ENCODE data around the gene IFITM5.

Gene IFITM5

DNA sequence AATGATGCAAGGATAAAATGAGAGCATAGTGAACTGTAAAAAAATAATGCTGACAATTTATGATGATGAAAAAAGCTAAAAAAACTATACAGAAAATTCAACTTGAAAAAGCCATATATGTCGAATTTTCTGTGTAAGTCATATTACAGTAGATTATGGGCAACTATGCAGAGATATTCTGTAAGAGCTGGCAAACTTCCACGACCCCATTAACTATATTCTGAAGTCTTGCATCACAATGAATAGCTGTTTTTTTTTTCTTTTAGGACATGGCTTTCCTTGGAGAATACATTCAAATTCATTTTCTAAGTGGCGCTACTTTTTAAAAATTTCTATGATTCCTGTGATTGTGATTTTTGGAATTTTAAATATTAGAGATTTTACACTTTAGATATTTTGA lies 44.1 kb downstream of the IFITM5 start:
- H2BK5ac ChIP-seq (ENCODE audit: low read depth, low read length, poor library complexity, severe bottlenecking): no peak overlapping the region
- H3K79me1 ChIP-seq (replicated peaks; ENCODE audit: low read length, poor library complexity, severe bottlenecking): peaks cover 3% of the 10 kb centered on the region
- no peak overlapping the region for H3K23ac ChIP-seq (ENCODE audit: low read length in 2 of 2)
- H3K36me3 ChIP-seq (ENCODE audit: control insufficient read depth in 1 of 2, insufficient read depth in 2 of 2, low read depth in 1 of 2, low read length in 2 of 2): peaks cover 33 to 38% of the 10 kb centered on the region in 2 experiments
- no peaks in the 10 kb centered on the region for H3K9me3 ChIP-seq (ENCODE audit: control insufficient read depth, low read length)
- H3K27ac ChIP-seq (ENCODE audit: low read length, poor library complexity, severe bottlenecking): no peak overlapping the region
- no CpG with 5 or more reads among the region's 3 CpGs for WGBS
- no peak overlapping the region for H4K91ac ChIP-seq (ENCODE audit: low read length)
- no peak overlapping the region for H3K4me3 ChIP-seq (ENCODE audit: insufficient read depth in 1 of 2, low read depth in 1 of 2, low read length in 2 of 2)
- no peak overlapping the region for H3K14ac ChIP-seq (ENCODE audit: low read length in 2 of 2)
- H3K4me2 ChIP-seq (ENCODE audit: low read length, poor library complexity, severe bottlenecking): no peak overlapping the region
- H3K27me3 ChIP-seq (ENCODE audit: control insufficient read depth in 1 of 2, insufficient read depth in 1 of 2, low read length in 2 of 2): peaks cover 0 to 29% of the 10 kb centered on the region in 2 experiments
- no peak overlapping the region for H2AK5ac ChIP-seq (ENCODE audit: low read length, severe bottlenecking)
- H3K4ac ChIP-seq (ENCODE audit: low read depth in 1 of 2, low read length in 2 of 2): no peak overlapping the region
- H3K18ac ChIP-seq (ENCODE audit: low read depth in 1 of 2, low read length in 2 of 2): no peak overlapping the region
- H3K4me1 ChIP-seq (ENCODE audit: control insufficient read depth, insufficient read depth, low read depth, low read length): no peaks in the 10 kb centered on the region
- no peak overlapping the region for H2AFZ ChIP-seq (ENCODE audit: low read depth, low read length)
- H2BK12ac ChIP-seq (ENCODE audit: low read length in 2 of 2): no peak overlapping the region
- no peak for DNase-seq
- H4K8ac ChIP-seq (ENCODE audit: low read length): no peak overlapping the region
- no peak overlapping the region for H2BK15ac ChIP-seq (ENCODE audit: low read depth, poor library complexity, severe bottlenecking)
- no peak overlapping the region for H2BK120ac ChIP-seq (ENCODE audit: low read depth, low read length)
- no peak overlapping the region for H3K9ac ChIP-seq (ENCODE audit: low read length)

DNA sequence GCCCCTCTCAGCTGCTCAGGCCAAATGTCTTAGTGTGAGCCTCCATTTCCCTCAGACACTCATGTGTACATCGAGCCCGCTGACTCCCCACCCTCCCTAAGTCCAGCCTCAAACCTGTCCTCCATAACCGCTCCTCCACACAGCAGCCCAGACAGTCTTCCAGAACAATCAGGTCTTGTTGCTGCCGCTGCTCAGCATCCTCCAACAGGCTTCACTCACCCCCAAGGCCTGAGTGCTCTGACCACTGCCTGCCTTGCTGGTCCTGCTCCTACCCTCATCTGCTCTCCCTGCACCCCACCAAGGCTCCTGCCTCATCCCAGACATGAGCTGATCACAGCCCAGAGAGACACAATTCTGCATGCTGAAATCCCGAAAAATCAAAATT lies 45.4 kb downstream of the IFITM5 start:
- Histone ChIP-seq H3K14ac (ENCODE audit: low read length in 2 of 2) (no peak overlapping the region), H3K9me3 (ENCODE audit: control insufficient read depth, low read length) (no peaks in the 10 kb centered on the region), H3K27ac (ENCODE audit: low read length, poor library complexity, severe bottlenecking) (no peak overlapping the region), H3K4ac (ENCODE audit: low read depth in 1 of 2, low read length in 2 of 2) (no peak overlapping the region), H3K4me1 (ENCODE audit: control insufficient read depth, insufficient read depth, low read depth, low read length) (no peaks in the 10 kb centered on the region), H2BK120ac (ENCODE audit: low read depth, low read length) (no peak overlapping the region), H3K4me2 (ENCODE audit: low read length, poor library complexity, severe bottlenecking) (no peak overlapping the region), H2AK5ac (ENCODE audit: low read length, severe bottlenecking) (no peak overlapping the region), H3K9ac (ENCODE audit: low read length) (no peak overlapping the region), H3K36me3 (ENCODE audit: control insufficient read depth in 1 of 2, insufficient read depth in 2 of 2, low read depth in 1 of 2, low read length in 2 of 2) (peaks cover 40 to 49% of the 10 kb centered on the region in 2 experiments), H2BK5ac (ENCODE audit: low read depth, low read length, poor library complexity, severe bottlenecking) (no peak overlapping the region), H3K79me1 (replicated peaks; ENCODE audit: low read length, poor library complexity, severe bottlenecking) (peaks cover 7% of the 10 kb centered on the region), H3K4me3 (ENCODE audit: insufficient read depth in 1 of 2, low read depth in 1 of 2, low read length in 2 of 2) (no peak overlapping the region), H3K18ac (ENCODE audit: low read depth in 1 of 2, low read length in 2 of 2) (no peak overlapping the region), H2BK12ac (ENCODE audit: low read length in 2 of 2) (no peak overlapping the region), H4K8ac (ENCODE audit: low read length) (no peak overlapping the region), H2BK15ac (ENCODE audit: low read depth, poor library complexity, severe bottlenecking) (no peak overlapping the region), H4K91ac (ENCODE audit: low read length) (no peak overlapping the region), H3K27me3 (ENCODE audit: control insufficient read depth in 1 of 2, insufficient read depth in 1 of 2, low read length in 2 of 2) (peaks cover 0 to 16% of the 10 kb centered on the region in 2 experiments), H2AFZ (ENCODE audit: low read depth, low read length) (no peak overlapping the region), H3K23ac (ENCODE audit: low read length in 2 of 2) (no peak overlapping the region)
- DNase-seq: no peak
- 77% methylated on average over 4 of the region's 5 CpGs for WGBS

DNA sequence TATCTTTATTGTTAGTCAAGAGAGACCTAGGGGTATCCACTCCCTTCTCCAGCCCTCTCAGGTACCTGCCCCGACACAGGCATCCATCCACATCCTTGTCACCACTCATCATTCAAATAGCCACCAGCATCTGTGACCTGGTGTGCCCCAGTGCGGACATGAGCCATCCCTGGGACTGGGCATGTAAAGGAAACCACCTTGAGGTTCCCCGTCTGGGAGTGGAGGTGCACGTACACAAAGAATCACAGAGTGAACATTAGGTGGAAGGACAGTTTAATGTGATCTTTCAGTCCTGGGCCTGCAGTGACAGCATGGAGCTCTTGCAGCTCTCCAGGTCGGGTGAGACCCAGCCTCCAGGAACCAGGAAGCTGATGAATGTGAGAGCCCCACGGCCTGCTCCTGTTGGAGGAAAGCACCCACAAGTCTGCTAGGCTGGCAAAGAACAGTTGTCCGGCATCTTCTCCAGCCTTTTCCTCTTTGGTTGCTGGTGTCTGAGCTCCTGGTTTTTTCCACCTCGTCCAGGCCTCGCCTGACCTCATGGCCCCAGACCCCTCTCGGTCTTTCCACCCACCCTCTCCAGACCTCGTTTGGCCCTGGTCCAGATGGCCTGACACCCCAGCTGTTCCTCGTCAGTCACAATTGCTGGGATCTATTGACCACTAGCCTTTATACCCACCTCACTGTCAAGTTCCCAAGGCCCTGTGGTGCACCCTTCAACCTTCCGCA lies 46.0 kb downstream of the IFITM5 start:
- no peak overlapping the region for H4K8ac ChIP-seq (ENCODE audit: low read length)
- H3K27me3 ChIP-seq (ENCODE audit: control insufficient read depth in 1 of 2, insufficient read depth in 1 of 2, low read length in 2 of 2): peaks cover 0 to 13% of the 10 kb centered on the region in 2 experiments
- H4K91ac ChIP-seq (ENCODE audit: low read length): no peak overlapping the region
- 85% methylated on average over 13 of the region's 13 CpGs for WGBS
- H3K4ac ChIP-seq (ENCODE audit: low read depth in 1 of 2, low read length in 2 of 2): no peak overlapping the region
- H3K9ac ChIP-seq (ENCODE audit: low read length): no peak overlapping the region
- H2BK15ac ChIP-seq (ENCODE audit: low read depth, poor library complexity, severe bottlenecking): no peak overlapping the region
- H2AFZ ChIP-seq (ENCODE audit: low read depth, low read length): no peak overlapping the region
- no peak overlapping the region for H3K4me2 ChIP-seq (ENCODE audit: low read length, poor library complexity, severe bottlenecking)
- no peak overlapping the region for H2BK5ac ChIP-seq (ENCODE audit: low read depth, low read length, poor library complexity, severe bottlenecking)
- H3K27ac ChIP-seq (ENCODE audit: low read length, poor library complexity, severe bottlenecking): no peak overlapping the region
- peaks cover 10% of the 10 kb centered on the region for H3K79me1 ChIP-seq (replicated peaks; ENCODE audit: low read length, poor library complexity, severe bottlenecking)
- H3K23ac ChIP-seq (ENCODE audit: low read length in 2 of 2): no peak overlapping the region
- no peak for DNase-seq
- H3K4me1 ChIP-seq (ENCODE audit: control insufficient read depth, insufficient read depth, low read depth, low read length): no peaks in the 10 kb centered on the region
- no peak overlapping the region for H2AK5ac ChIP-seq (ENCODE audit: low read length, severe bottlenecking)
- H3K4me3 ChIP-seq (ENCODE audit: insufficient read depth in 1 of 2, low read depth in 1 of 2, low read length in 2 of 2): no peak overlapping the region
- no peaks in the 10 kb centered on the region for H3K9me3 ChIP-seq (ENCODE audit: control insufficient read depth, low read length)
- H3K14ac ChIP-seq (ENCODE audit: low read length in 2 of 2): no peak overlapping the region
- H3K18ac ChIP-seq (ENCODE audit: low read depth in 1 of 2, low read length in 2 of 2): no peak overlapping the region
- H2BK120ac ChIP-seq (ENCODE audit: low read depth, low read length): no peak overlapping the region
- H2BK12ac ChIP-seq (ENCODE audit: low read length in 2 of 2): no peak overlapping the region
- H3K36me3 ChIP-seq (ENCODE audit: control insufficient read depth in 1 of 2, insufficient read depth in 2 of 2, low read depth in 1 of 2, low read length in 2 of 2): peaks cover 43 to 55% of the 10 kb centered on the region in 2 experiments

DNA sequence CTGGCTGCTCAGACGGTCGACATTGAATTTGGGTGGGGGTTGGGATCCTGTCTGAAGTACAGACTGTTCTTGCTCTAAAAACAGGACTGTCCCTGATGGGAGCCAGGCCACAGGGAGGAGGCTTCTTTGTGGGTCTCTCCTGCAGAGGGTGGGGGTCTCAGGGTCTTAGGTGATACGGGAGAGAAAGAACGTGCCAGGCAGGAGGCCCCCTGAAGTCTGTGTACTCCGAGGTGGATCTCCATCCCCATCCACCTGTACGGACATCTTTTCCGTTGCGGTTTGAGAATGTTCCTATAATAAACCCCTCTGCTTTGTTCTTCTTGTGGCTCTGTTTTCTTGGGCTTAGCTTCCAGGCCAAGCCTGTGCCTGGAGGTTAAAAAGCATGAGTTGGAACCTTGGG lies 46.7 kb downstream of the IFITM5 start:
- H3K79me1 ChIP-seq (replicated peaks; ENCODE audit: low read length, poor library complexity, severe bottlenecking): peaks cover 10% of the 10 kb centered on the region
- no peak overlapping the region for H3K23ac ChIP-seq (ENCODE audit: low read length in 2 of 2)
- no peak overlapping the region for H3K18ac ChIP-seq (ENCODE audit: low read depth in 1 of 2, low read length in 2 of 2)
- no peak overlapping the region for H2AK5ac ChIP-seq (ENCODE audit: low read length, severe bottlenecking)
- no peak overlapping the region for H4K91ac ChIP-seq (ENCODE audit: low read length)
- H2BK5ac ChIP-seq (ENCODE audit: low read depth, low read length, poor library complexity, severe bottlenecking): no peak overlapping the region
- no peak overlapping the region for H2BK12ac ChIP-seq (ENCODE audit: low read length in 2 of 2)
- no peaks in the 10 kb centered on the region for H3K9me3 ChIP-seq (ENCODE audit: control insufficient read depth, low read length)
- no peak overlapping the region for H3K4me2 ChIP-seq (ENCODE audit: low read length, poor library complexity, severe bottlenecking)
- H3K27me3 ChIP-seq (ENCODE audit: control insufficient read depth in 1 of 2, insufficient read depth in 1 of 2, low read length in 2 of 2): peaks cover 0 to 7% of the 10 kb centered on the region in 2 experiments
- peaks cover 46 to 61% of the 10 kb centered on the region in 2 experiments for H3K36me3 ChIP-seq (ENCODE audit: control insufficient read depth in 1 of 2, insufficient read depth in 2 of 2, low read depth in 1 of 2, low read length in 2 of 2)
- H3K14ac ChIP-seq (ENCODE audit: low read length in 2 of 2): no peak overlapping the region
- DNase-seq: no peak
- WGBS: 97% methylated on average over 6 of the region's 8 CpGs
- no peak overlapping the region for H3K4me3 ChIP-seq (ENCODE audit: insufficient read depth in 1 of 2, low read depth in 1 of 2, low read length in 2 of 2)
- no peak overlapping the region for H3K9ac ChIP-seq (ENCODE audit: low read length)
- no peaks in the 10 kb centered on the region for H3K4me1 ChIP-seq (ENCODE audit: control insufficient read depth, insufficient read depth, low read depth, low read length)
- no peak overlapping the region for H3K27ac ChIP-seq (ENCODE audit: low read length, poor library complexity, severe bottlenecking)
- H2BK120ac ChIP-seq (ENCODE audit: low read depth, low read length): no peak overlapping the region
- no peak overlapping the region for H4K8ac ChIP-seq (ENCODE audit: low read length)
- H2AFZ ChIP-seq (ENCODE audit: low read depth, low read length): no peak overlapping the region
- no peak overlapping the region for H2BK15ac ChIP-seq (ENCODE audit: low read depth, poor library complexity, severe bottlenecking)
- no peak overlapping the region for H3K4ac ChIP-seq (ENCODE audit: low read depth in 1 of 2, low read length in 2 of 2)
